Erythroblast (primary cell): ENCODE measurements around the gene SPATC1L.

Source experiments
- GATA1 ChIP-seq: IDR thresholded peaks from 2 replicates; pipeline ENCODE4 v1.6.1; 2011; ENCODE audit warnings: low read depth, mild to moderate bottlenecking, control low read depth, low read length, moderate library complexity
- POLR2A ChIP-seq: IDR thresholded peaks from 2 replicates; pipeline ENCODE4 v1.6.1; 2011; ENCODE audit warnings: mild to moderate bottlenecking, low read length

DNA sequence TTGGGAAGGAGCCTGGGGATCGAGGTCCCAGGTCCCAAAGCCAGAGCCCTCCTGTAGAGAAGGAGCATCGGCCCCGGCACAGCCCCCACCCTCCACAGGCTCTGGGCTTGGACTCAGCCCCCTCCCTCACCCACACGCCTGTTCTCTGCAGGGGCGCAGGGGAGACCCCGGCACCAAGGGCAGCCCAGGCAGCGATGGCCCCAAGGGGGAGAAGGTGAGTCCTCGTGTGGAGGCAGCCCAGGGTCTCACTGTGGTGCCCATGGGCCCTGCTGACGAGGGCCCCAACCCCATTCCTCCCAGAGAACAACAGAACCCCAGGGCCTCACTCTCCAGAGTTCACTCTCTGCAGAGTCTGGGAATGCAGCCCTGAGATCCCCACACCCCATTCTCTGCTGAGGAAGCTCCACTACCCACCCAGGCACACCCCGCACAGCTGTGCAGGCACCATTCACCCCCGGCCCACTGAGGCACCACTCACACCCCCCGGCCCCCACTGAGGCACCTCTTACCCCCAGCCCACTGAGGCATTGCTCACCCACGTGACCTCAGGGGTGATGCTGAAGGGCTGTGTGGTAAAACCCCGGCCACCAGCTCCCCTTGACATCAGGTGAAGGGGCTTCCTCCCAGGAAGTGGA, 64.5 kb downstream of the SPATC1L start:
- TF ChIP-seq POLR2A (no peak), GATA1 (no peak)
